DMS53 treated with DMSO at 0.1 percent for 48 hours (cell line): Measurements from ENCODE around the gene GNL2.
A peak's percentile ranks its signal among the peaks of the same experiment; 100 is the strongest.
"Not testable (repeated sequence)": the region's sequence is repeated elsewhere in the genome, so short reads cannot be mapped to it uniquely, and the experiment has no call there.

Experiments
- DNase-seq: peaks from one replicate; lab custom pipeline; 2025; ENCODE audit not compliant: unreplicated experiment; lab: John Stamatoyannopoulos, UW

Gene GNL2

DNA sequence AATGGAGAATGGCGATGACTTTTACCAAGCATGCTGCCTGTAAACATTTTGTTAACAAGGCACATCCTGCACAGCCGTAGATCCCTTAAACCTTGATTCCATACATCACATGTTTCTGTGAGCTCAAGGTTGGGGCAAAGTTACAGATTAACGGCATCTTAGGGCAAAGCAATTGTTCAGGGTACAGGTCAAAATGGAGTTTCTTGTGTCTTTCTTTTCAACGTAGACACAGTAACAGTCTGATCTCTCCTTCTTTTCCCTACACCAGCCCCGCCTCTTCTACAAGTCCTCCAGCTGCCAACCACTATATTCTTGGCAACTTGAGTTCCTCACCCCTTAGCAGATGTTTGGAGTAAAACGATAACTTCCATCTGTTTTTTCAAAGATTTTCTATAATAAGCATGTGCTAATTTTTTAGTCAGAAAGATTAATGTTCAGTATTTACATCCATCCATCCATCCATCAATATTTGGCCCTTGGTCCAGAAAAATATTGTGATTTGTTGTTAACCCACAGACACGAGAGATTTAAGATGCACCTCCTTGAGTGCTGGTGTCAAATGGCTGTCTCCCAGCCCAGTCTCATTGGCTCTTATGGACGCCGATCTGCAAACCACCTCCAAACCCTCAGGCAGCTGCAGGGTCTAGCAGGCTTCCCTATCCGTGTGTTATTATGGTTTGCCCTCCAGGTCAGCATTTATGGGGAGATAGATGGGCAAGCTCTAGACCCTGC, 35.2 kb downstream of the GNL2 start:
- DNase-seq = no peak

DNA sequence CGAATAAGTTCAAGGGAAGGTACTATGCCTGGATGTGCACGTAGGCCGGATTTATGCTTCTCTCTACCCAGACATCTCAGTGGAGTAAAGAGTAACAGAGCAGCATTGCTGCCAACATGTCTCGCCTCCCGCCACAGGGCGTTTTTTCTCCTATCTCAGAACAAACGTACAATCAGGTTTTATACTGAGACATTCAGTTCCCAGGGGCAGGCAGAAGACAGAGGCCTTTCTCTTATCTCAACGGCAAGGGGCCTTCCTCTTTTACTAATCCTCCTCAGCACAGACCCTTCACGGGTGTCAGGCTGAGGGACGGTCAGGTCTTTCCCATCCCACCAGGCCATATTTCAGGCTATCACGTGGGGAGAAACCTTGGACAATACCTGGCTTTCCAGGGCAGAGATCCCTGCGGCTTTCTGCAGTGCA, 35.8 kb downstream of the GNL2 start:
- not testable (repeated sequence) for DNase-seq

DNA sequence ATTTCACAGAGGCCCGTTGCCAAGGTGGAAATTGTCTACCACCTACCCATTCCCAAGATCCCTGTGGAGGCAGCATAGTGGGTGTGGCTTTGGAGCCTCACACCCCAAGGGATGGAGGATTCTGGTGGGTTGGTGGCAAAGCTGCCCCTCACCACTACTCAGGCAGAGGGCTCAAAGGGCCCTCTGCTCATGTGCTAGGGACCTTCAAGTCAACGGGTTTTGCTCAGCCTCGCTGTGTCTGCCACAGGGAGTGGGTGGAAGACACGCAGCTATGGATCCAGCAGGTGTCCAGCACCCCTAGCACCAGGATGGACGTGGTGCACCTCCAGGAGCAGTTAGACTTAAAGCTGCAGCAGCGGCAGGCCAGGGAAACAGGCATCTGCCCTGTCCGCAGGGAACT, 36.7 kb downstream of the GNL2 start:
- DNase-seq = no peak

DNA sequence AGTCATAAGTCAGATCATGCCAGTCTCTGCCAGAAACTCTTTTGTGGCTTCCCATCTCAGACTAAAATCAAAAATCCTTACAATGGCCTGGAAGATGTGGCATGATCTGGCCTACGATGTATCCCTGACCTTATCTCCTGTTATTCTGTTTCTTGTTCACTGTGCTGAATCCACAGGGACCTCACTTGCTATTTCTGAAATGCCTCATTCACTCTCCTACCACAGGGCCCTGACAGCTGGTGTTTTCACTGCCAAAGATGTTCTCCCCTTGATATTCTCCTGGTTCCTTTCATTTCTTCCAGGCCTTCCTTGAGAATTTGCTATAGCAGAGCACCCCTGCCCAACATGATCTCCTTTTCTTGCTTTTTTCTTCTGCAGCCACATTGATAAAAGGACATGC, 37.3 kb downstream of the GNL2 start:
- DNase-seq = no peak

DNA sequence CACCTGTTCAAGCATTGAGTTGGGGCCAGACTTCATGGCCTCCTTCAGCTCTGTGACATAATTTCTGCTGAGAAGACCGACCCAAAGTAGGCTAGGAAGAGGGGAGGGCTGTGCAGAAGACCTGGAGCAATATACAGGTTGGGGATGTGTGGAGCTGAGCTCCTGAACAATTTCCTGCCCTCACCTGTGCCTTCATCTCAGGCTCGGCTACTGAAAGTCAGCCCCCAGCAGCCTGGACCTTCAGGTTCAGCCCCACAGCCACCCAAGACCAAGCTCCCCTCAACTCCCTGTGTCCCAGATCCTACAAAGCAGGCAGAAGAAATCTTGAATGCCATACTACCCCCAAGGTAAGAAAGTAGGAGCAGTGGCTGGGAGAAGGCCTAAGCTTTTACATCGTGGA, 38.3 kb downstream of the GNL2 start:
- no peak for DNase-seq

DNA sequence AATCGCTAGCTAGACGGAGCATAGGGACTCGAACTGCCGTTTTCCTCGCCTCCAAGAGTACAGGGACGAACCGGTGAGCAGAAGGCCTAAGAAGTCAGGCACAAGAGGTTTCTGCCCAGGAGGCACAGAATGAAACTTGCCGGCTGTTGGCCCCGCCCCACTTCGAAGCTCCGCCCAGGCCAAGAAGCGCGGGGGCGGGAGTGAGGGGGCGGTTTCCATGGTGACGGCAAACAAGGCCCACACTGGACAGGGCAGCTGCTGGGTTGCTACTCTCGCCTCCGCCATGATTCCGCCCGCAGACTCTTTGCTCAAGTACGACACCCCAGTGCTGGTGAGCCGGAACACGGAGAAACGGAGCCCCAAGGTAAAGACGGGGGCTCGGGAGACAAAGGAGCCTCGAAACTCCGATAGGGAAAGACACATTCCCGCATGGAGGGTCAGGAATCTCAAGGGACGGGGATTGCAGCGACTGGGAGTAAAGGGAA, 39.0 kb downstream of the GNL2 start, which contains the start of gene DNALI1:
Gene DNALI1, plus strand, starts transcription at position 229 of the 485 bp plus-strand sequence. Its CDS starts 55 bp downstream, at position 284.
- peak; percentile 81 for DNase-seq

DNA sequence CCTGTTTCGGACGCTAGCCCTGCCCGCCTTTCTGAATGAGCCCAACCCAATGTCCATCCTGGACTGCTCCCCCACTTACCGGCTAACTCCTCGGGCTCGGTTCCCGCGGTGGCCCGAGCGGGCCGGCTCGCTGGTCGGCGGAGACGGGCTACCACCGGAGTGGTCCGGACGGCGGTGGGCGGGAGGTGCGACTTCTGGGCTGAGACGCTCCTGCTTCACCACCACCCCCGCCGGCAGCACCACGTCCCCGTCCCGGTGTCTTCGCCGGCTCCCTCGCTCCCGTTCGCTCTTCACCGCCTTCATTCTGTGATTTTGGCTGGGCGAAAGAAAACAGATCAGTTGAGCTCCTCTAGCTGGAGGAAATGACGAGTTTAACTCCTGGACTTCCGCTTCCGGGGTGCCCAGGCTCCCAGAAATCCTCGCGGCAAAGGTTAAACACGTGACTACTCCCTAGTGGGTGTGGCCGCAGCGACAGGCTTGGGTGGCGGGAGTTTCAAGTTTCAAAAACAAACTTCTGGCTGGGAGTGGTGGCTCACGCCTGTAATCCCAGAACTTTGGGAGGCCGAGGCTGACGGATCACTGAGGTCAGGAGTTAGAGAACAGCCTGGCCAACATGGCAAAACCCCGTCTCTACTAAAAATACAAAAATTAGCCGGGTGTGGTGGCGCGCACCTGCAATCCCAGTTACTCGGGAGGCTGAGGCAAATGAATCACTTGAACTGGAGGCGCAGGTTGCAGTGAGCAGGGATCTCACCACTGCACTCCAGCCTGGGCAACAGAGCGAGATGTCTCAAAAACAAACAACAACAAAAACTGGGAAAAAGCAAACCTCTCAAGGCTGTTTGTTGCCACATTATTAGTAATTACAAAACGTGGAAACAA, 41.6 kb downstream of the GNL2 start, which contains the start of gene SNIP1:
Gene SNIP1, minus strand, starts transcription at position 367 of the 882 bp plus-strand sequence. Its CDS starts 64 bp downstream, at position 303.
- peak; percentile 91 for DNase-seq

DNA sequence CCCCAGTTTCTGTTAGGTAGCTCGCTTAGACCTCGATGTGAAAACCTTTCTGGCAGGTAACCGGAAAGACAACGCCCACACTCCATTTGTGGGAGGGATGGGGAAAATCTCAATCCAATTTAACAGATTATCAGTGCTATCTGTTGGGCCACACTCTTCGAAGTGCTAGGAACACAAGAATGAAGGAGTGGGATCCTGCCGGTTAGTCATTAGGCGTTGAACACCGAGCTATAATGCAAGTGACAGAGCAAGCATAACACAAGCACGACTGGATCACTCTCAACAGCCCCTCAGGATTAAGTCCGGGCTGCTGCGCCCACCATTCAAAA, 42.2 kb downstream of the GNL2 start:
- no peak for DNase-seq

DNA sequence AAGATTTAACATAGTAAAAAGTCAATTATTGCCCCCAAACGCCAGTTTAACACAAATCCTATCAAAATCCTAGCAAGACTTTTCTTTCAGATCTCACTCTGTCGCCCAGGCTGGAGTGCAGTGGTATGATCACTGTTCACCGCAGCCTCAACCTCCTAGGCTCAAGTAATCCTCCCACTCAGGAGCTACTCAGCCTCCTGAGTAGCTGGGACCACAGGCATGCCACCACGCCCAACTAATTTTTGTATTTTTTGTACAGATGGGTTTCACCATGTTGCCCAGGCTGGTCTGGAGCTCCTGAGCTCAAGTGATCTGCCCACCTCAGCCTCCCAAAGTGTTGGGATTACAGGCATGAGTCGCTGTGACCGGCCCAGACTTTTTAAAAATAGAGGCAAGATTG, 46.4 kb downstream of the GNL2 start:
- DNase-seq = no peak

DNA sequence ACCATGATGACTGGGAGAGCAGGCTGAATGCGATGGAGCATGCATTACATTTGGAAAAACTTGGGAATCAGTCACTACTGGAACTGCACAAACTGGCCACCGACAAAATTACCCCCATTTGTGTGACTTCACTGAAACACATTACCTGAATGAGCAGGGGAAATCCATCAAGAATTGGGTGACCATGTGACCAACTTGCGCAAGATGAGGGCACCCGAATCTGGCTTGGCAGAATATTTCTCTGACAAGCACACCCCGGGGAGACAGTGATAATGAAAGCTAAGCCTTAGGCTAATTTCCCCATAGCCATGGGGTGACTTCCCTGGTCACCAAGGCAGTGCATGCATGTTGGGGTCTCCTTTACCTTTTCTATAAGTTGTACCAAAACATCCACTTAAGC, 50.7 kb downstream of the GNL2 start:
- no peak for DNase-seq

DNA sequence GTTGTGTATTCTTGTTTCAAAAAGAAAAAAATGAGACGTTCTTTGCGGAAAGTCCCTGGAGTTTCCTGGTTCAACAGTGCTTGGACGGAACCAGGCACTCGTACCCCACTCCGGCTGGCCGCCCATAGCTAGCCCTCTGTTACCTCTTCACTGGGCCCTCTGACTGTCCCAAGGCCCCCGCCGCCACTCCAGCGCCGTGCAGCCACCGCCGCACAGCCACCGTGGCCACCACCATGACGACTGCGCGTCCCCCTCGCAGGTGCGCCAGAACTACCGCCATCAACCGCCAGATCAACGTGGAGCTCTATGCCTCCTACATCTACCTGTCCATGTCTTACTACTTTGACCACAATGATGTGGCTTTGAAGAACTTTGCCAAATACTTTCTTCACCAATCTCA, 51.2 kb downstream of the GNL2 start:
- no peak for DNase-seq

DNA sequence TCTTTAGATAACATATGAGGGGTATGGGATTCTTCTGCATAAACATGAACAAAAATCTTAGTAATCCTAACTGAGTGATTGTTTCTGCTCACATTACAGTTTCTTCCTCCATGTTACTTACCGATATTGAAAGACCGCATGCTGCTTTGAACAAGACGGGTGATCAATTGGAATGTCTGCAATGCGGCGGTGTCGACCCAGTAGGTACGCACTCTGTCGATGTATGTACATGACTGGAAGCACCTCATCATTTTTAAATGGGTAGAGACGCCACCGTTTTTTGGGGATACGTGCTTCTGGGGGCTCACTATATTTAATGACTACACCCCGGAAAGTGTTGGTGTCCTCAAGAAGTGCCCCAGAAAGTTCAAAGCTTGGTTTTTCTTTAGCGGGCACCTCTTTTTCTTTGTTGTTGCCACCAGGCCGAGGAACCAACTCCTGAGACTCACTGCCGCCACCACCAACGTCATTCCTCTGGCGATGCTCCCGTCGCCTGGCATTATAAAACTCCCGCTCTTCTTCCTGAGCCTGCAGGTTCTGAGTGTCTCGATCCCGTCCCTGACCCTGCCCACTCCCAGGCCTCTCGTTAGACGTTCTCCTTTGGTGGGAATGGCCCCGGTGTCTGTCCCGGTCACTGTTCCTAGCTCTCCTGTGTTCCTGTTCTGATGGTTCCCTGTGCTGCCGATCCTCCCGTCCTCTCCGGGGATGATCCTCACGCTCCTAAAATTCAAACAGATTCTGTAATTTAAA, 55.5 kb downstream of the GNL2 start:
- no peak for DNase-seq

DNA sequence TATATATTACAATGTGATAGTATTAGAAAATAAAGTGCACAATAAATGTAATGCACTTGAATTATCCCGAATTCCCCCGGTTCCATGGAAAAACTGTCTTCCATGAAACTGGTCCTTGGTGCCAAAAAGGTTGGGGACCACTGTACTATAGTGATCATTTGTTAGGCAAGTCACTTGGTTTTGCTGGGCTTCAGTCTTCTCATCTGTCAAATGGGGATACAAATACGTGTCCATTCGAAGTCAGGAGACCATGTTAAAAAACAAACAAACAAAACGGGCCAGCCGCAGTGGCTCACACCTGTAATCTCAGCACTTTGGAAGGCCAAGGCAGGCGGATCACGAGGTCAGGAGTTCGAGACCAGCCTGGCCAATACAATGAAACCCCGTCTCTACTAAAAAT, 56.6 kb downstream of the GNL2 start:
- DNase-seq = not testable (repeated sequence)

DNA sequence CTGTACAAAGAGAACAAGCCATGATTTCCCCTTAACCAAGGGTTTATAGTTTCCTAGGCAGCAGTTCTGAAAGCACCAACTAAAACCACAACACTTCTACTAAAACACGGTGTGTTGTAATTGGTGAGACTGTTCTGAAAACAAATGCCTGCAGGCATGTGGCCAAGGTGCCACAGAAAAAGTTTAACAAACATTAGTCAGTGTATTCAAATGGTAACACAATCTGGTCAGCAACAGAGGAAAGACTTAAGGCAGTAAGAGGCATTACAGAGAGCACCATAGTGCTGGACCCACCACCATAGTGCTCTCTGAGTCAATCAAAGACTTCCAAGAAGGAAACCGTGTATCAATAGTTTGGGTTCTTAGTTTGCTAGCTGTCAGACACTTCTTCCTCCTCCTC, 58.4 kb downstream of the GNL2 start:
- DNase-seq = no peak

DNA sequence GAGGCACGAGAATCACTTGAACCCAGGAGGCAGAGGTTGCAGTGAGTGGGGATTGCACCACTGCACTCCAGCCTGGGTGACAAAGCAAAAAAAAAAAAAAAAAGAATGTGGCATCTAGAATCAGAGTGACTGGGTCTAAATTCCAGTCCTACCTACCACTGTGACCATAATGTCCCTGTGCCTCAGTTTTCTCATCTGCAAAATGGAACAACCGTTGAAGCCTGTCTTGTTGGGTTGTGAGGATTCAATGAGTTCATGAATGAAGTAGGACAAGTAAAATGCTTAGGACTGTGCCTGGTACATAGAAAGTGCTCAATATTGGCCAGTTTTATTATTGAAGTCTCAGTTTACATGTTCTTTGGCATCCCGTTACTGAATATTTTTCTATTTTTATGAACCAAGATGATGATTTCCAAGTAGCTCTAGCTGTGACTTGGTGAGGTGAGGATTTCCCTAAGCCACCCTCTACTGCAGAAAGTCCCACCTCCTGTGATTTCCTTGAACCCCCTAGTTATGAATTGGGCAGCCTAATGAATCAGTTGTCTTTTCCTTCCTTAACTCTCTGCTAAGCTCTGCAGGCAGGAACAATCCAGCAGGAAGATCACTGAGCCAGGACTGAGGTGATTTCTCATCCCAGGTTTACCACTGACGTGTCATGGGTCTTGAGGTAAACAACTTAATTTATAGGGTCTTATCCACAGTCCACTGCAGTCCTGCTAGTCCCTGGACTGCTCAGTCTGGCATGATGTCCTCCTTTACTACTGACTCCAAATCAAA, 62.2 kb downstream of the GNL2 start:
- no peak for DNase-seq

DNA sequence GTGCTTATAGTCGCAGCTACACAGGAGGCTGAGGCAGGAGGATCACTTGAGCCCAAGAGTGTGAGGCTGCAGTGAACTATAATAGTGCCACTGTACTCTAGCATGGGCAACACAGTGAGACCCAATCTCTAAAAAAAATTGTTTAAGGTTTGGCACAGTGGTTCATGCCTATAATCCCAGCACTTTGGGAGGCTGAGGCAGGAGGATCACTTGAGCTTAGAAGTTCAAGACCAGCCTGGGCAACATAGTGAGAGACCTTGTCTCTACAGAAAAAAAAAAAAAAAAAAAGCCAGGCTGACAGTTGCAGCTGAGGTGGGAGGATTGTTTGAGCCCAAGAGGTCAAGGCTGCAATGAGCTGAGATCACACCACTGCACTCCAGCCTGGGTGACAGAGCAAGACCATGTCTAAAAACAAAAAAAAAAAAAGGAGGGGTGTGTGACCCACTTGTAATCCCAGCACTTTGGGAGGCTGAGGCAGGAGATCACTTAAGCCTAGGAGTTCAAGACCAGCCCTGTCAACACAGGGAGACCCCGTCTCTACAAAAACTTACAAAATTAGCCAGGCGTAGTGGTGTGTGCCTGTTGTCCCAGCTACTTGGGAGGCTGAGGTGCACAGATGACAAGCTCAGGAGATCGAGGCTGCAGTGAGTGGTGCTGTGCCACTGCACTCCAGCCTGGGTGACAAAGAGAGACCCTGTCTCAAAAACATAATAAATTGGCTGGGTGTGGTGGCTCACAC, 63.1 kb downstream of the GNL2 start:
- DNase-seq = not testable (repeated sequence)

DNA sequence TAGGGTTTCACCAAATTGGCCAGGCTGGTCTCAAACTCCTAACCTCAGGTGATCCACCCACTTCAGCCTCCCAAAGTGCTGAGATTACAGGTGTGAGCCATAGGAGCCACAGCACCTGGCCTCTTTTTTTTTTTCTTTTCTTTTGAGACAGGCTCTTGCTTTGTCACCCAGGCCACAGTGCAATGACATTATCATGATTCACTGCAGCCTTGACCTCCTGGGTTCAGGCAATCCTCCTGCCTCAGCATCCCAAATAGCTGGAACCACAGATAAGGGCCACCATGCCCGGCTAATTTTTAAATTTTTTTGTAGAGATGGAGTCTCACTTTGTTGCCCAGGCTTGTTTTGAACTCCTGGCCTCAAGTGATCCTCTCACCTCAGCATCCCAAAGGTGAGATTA, 65.8 kb downstream of the GNL2 start:
- not testable (repeated sequence) for DNase-seq

DNA sequence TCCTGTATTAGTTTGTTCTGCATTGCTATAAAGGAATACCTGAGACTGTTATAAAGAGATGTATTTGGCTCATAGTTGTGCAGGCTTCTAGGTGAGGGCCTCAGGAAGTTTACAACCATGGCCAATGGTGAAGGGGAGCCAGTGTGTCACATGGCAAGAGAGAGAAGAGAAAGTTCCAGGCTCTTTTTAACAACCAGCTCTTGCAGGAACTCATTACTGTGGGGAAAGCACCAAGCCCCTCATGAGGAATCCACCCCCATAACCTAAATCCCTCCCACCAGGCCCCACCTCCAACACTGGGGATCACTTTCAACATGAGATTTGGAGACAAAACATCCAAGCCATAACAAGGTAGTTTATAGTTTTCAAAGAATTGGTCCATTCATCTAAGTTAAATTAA, 76.1 kb downstream of the GNL2 start:
- no peak for DNase-seq

DNA sequence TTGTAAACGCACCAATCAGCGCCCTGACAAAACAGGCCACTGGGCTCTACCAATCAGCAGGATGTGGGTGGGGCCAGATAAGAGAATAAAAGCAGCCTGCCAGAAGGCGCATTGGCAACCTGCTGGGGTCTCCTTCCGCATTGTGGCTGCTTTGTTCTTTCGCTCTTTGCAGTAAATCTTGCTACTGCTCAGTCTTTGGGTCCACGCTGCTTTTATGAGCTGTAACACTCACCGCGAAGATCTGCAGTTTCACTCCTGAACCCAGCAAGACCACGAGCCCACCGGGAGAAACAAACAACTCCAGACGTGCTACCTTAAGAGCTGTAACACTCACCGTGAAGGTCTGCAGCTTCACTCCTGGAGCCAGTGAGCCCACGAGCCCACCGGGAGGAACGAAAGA, 76.8 kb downstream of the GNL2 start:
- not testable (repeated sequence) for DNase-seq

DNA sequence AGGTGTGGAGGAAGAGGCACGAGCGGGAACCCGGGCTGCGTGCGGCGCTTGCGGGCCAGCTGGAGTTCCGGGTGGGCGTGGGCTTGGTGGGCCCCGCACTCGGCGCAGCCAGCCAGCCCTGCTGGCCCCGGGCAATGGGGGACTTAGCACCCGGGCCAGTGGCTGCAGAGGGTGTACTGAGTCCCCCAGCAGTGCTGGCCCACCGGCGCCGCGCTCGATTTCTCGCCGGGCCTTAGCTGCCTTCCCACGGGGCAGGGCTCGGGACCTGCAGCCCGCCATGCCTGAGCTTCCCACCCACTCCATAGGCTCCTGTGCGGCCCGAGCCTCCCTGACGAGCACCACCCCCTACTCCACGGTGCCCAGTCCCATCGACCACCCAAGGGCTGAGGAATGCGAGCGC, 77.5 kb downstream of the GNL2 start:
- not testable (repeated sequence) for DNase-seq
